Measurements from ENCODE around the gene SLC38A4.
"Not testable (repeated sequence)": the region's sequence is repeated elsewhere in the genome, so short reads cannot be mapped to it uniquely, and the experiment has no call there.

SLC38A4 gene

GRCh38 chr12:46783871-46784270 is 41.9 kb downstream of the SLC38A4 start:
- H3K4me3 ChIP-seq (ENCODE audit: low read depth, low read length), result no peak overlapping the region
- DNase-seq (ENCODE audit: low read depth), result no peak

- no peak for DNase-seq (ENCODE audit: low read depth)
- no peak overlapping the region for H3K4me3 ChIP-seq (ENCODE audit: low read depth, low read length)
Observed at GRCh38 chr12:46779879-46780278, 45.9 kb downstream of the SLC38A4 start.

DNA sequence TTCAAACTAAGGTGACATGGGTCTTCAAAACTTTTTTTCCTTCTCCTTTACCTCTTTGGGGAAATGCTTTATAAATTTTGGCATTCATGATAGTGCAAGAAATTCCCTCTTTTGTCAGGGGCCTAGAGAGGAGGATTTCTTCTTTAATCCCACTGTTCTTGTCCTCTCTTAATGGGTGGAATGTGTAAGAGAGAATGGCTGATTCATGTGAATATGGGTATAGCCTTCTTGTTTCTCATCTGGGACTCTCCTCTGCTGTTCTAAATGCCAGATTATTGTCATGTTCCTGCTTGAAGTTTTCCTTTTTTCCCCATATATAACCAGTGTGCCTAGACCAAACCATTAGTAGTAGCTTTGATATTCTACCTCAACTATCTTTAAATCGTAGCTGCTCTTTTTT is 46.7 kb downstream of the SLC38A4 start:
- DNase-seq (ENCODE audit: low read depth), result no peak
- H3K4me3 ChIP-seq (ENCODE audit: low read depth, low read length), result no peak overlapping the region

- no peak for DNase-seq (ENCODE audit: low read depth)
- H3K4me3 ChIP-seq (ENCODE audit: low read depth, low read length), result no peak overlapping the region
Observed at GRCh38 chr12:46778415-46778814, 47.4 kb downstream of the SLC38A4 start.

DNA sequence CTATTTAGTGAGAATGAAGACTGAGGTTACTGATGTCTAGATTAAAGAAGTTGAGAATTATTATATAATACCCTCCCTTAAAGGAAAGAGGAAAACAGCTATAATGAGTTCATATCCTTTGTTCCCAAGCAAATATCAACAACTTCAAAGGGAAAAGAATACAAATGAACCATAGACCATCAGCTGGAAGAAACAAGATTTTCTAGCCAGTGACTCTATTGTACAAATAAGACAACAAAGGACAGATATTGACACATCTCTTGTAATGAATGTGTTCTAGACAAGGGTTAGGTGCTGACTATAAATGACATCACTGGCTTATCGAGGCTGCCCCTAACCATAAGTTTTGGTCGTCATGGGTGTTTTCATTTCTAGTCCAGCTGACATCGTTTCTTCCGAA is 48.2 kb downstream of the SLC38A4 start:
- H3K4me3 ChIP-seq (ENCODE audit: low read depth, low read length), result no peak overlapping the region
- no peak for DNase-seq (ENCODE audit: low read depth)

GRCh38 chr12:46775796-46776195 is 50.0 kb downstream of the SLC38A4 start:
- no peak overlapping the region for H3K4me3 ChIP-seq (ENCODE audit: low read depth, low read length)
- no peak for DNase-seq (ENCODE audit: low read depth)

GRCh38 chr12:46774322-46774633 is 51.5 kb downstream of the SLC38A4 start:
- no peak overlapping the region for H3K4me3 ChIP-seq (ENCODE audit: low read depth, low read length)
- DNase-seq (ENCODE audit: low read depth), result no peak

DNA sequence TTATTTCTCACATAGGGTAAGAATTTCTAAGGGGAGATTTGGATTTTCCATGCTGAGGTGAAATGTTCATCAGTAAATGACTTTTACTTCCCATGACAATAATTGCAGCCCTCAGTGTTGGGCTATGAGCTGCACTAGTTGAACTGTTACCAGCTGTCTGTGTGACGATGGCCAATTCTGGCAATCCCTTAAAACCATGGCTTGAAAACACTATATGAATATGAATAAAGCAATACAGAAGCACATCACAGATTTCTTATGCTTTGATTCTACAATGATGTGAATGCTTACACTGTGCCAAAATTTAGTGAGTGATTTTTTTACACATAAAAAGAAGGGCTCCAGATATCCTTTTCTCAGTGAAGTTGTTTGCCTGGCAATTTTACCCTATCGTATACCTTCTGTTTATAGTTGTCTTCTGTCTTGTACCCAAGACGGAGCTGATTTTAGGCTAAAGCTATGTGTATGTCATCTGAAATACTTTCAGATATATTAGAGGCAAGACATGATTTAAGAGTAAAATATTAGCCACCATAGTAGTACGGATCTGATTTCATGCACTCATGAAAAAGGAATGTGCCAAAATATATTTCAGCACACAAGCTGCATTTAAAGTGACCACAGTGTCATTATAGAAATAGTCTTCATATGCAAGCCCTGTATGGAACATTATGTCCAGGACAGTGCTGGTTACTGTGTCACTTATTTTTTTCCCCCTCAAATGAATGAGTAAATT is 52.0 kb downstream of the SLC38A4 start:
- DNase-seq (ENCODE audit: low read depth), result no peak
- H3K4me3 ChIP-seq (ENCODE audit: low read depth, low read length), result no peak overlapping the region

DNA sequence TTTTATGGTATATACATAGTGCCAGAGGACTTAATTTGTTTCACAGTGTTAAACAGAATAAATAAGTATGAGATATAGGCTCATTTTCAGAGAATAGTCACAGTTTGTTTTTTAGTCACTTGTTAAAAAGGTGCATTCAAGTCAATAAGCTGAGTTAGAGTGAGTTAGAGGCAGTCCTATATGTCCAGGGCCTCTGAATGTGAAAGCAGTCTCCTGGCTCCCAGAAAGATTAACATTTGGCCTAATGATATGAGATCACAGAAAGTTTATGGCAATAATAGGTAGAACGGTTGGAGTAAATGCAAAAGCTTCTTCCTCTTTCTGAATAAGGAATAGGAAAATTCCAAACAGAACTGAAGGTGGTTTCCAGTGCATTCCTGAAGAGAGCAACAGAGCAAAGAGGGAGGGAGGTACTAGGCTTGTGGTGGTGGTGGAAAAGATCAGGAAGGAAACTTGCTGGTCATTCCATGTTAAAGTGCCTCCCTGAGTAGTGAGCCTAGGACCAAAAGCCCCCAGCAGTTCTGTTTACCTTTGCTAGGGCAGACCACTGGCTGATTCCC is 54.4 kb downstream of the SLC38A4 start:
- H3K4me3 ChIP-seq (ENCODE audit: low read depth, low read length), result no peak overlapping the region
- no peak for DNase-seq (ENCODE audit: low read depth)

- H3K4me3 ChIP-seq (ENCODE audit: low read depth, low read length), result no peak overlapping the region
- no peak for DNase-seq (ENCODE audit: low read depth)
Observed at GRCh38 chr12:46770501-46771183, 55.2 kb downstream of the SLC38A4 start.

GRCh38 chr12:46764005-46764404 is 61.8 kb downstream of the SLC38A4 start:
- no peak for DNase-seq (ENCODE audit: low read depth)
- H3K4me3 ChIP-seq (ENCODE audit: low read depth, low read length), result no peak overlapping the region

GRCh38 chr12:46763230-46763629 is 62.6 kb downstream of the SLC38A4 start:
- no peak overlapping the region for H3K4me3 ChIP-seq (ENCODE audit: low read depth, low read length)
- DNase-seq (ENCODE audit: low read depth), result no peak

DNA sequence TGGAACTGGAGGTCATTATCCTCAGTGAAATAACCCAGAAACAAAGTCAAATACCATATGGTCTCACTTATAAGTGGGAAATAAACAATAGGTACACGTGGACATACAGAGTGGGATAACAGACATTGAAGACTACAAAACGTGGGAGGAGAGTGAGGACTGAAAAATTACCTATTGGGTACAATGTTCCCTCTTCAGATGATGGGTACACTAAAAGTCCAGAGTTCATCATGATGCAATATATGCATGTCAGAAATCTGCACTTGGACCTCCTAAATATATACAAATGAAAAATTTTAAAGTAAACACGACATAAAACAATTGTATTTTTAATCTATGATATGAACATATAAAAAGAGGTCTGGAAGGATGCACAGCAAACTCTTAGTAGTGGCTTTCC is 71.2 kb downstream of the SLC38A4 start:
- DNase-seq (ENCODE audit: low read depth), result no peak
- no peak overlapping the region for H3K4me3 ChIP-seq (ENCODE audit: low read depth, low read length)

DNA sequence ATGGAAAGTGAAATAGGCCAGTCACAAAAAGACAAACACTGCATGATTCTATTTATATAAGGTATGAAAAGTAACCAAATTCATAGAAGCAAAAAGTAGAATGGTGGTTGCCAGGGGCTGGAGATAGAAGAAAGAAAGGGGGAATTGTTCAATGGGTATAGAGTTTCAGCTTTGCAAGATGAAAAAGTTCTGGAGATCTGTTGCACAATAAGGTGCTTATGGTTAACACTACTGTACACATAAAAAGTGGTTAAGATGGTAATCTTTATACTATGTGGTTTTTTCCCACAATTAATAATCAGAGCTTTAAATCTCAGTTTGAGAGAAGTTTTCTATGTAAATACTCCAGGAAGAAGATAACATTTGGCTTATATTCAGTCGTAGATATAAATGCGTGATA is 73.4 kb downstream of the SLC38A4 start:
- no peak for DNase-seq (ENCODE audit: low read depth)
- H3K4me3 ChIP-seq (ENCODE audit: low read depth, low read length), result no peak overlapping the region

- DNase-seq (ENCODE audit: low read depth), result no peak
- H3K4me3 ChIP-seq (ENCODE audit: low read depth, low read length), result no peak overlapping the region
Observed at GRCh38 chr12:46751173-46751572, 74.6 kb downstream of the SLC38A4 start.

GRCh38 chr12:46749322-46749721 is 76.5 kb downstream of the SLC38A4 start:
- DNase-seq (ENCODE audit: low read depth), result no peak
- no peak overlapping the region for H3K4me3 ChIP-seq (ENCODE audit: low read depth, low read length)

- DNase-seq (ENCODE audit: low read depth), result no peak
- H3K4me3 ChIP-seq (ENCODE audit: low read depth, low read length), result no peak overlapping the region
Observed at GRCh38 chr12:46744283-46744682, 81.5 kb downstream of the SLC38A4 start.

DNA sequence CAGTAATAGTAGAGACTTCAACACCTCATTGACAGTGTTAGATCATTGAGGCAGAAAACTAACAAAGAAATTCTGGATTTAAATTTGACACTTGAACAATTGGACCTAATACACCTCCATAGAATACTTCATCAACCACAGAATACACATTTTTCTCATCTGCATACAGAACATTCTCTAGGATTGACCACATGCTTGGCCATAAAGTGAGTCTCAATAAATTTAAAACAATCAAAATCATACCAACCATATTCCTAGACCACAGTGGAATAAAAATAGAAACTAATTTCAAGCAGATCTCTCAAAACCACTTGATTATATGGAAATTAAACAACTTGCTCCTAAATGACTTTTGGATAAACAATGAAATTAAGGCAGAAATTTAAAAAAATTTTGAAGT is 82.3 kb downstream of the SLC38A4 start:
- DNase-seq (ENCODE audit: low read depth), result no peak
- no peak overlapping the region for H3K4me3 ChIP-seq (ENCODE audit: low read depth, low read length)

GRCh38 chr12:46742271-46742670 is 83.5 kb downstream of the SLC38A4 start:
- not testable (repeated sequence) for DNase-seq (ENCODE audit: low read depth)

GRCh38 chr12:46725332-46725731 is 100.5 kb downstream of the SLC38A4 start:
- H3K4me3 ChIP-seq (ENCODE audit: low read depth, low read length), result no peak overlapping the region
- no peak for DNase-seq (ENCODE audit: low read depth)

More at GRCh38 chr12:46742271-46742670, 83.5 kb downstream of the SLC38A4 start:
- not testable (repeated sequence) for H3K4me3 ChIP-seq (ENCODE audit: low read depth, low read length)

All from skeletal muscle cell (primary cell).